GM19324 (cell line): Measurements from ENCODE around the gene MICAL2.

Experiments used
- ATAC-seq: cut with Tn5 transposase; IDR thresholded peaks from one replicate; pipeline ENCODE4 v1.9.1; 2021; ENCODE audit warnings: mild to moderate bottlenecking, moderate library complexity; ENCODE audit not compliant: unreplicated experiment, low FRiP score

Gene MICAL2

DNA sequence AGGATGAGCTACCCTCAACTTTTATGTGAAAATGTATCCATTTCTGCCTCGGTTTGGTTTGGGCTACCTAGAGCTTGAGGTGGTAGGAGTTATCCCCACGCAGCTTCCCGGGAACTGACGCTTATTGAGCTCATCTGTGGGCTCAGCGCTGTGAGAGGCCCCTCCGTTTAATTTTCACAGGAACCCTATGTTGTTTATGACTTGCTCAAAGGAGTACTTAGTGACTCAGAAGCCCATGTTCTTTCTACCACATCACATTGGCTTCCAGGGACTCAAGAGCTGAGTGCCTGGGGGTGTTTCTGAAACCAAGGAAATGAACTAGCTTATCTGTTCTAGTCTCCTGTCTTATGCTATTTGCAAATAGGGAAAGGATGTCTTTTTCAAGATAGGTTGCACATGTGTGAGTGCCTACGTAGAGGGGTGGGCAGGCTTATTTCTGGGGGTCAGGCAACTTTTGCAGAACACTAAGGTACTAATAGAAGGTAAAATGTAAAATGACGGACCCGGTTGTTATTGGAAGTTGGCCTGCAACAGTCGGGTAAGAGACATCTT is 40.5 kb downstream of the MICAL2 start:
- no peak for ATAC-seq

GRCh38 chr11:12152321-12152720 is 41.9 kb downstream of the MICAL2 start:
- no peak for ATAC-seq

- ATAC-seq: no peak
Measured at GRCh38 chr11:12154871-12155668, 44.7 kb downstream of the MICAL2 start.

GRCh38 chr11:12155696-12156095 is 45.3 kb downstream of the MICAL2 start:
- ATAC-seq: no peak

- ATAC-seq: no peak
Measured at GRCh38 chr11:12156301-12157140, 46.1 kb downstream of the MICAL2 start.

DNA sequence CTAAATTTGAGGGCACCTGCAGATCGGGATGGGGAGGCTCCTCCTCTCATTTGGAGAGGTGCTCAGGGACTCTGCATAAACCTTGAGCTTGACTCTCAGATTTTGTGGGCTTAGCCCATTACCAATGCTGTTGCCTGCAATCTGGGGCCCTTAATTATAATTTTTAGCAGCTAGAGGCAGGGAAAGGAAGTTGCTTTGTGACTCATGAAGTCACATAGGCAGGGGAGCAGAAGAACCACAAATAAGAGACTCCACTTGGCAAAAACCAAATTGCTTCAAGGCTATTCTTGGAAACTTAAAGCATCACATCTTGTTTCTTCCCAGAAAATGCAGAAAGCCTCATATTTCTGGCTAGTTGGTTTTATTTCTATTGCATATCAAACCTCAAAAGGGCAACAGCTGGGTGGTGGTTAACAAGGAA is 46.9 kb downstream of the MICAL2 start:
- no peak for ATAC-seq

GRCh38 chr11:12158909-12159308 is 48.5 kb downstream of the MICAL2 start:
- no peak for ATAC-seq

DNA sequence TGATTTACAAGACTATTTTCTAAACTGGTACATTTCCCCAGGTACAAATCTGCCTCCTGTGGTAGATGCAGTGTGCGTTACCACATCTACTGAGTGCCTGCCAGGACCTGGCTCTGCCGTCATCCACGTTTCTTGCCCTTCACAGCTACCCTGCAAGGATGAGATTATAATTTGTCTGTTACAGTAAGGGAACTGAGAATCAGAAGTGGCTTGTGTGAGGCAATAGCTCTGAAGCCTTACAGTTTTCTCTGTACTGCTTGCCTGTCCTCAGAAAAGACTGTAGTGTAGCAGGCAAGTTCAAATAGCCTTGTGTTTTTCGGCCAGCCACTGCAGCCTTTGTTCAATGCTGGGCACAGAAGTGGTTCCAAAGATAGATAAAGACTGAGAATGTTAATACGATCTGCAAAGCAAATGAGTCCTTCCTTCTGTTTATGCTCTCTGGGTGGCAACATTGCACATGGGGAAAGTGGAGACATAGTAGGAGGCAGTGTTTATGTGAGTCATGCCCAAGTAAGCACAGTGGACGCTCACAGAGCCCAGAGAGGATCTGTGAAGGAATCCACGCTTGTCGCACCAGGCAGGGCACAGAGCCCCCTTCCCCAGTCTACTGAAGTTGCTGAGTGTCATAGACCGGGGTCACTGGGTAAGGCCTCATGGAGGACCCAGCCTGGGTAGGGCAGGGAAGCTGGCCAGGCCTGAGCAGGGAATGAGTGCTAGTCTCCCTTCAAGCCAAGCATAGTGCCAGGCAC is 49.1 kb downstream of the MICAL2 start:
- ATAC-seq: no peak

GRCh38 chr11:12160231-12160630 is 49.8 kb downstream of the MICAL2 start:
- ATAC-seq: no peak

DNA sequence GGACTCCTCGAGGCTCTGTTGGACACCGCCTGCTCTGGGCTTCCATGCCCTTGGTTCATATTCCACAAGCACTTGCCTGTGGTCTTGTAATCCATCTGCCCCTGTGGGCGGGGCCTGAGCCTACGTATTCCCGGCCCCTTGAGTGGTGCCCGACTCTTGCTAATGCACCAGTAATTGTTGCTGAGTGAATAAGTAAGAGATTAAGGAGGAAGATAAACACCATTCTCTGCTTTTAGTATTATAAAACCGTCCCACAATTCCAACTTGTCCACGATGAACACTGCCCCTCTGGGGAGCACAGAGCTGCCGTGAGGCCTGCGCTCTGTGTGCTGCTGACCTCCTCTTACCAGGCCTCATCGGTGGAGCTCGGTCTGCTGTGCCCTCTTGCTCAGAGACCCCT is 50.3 kb downstream of the MICAL2 start:
- no peak for ATAC-seq

DNA sequence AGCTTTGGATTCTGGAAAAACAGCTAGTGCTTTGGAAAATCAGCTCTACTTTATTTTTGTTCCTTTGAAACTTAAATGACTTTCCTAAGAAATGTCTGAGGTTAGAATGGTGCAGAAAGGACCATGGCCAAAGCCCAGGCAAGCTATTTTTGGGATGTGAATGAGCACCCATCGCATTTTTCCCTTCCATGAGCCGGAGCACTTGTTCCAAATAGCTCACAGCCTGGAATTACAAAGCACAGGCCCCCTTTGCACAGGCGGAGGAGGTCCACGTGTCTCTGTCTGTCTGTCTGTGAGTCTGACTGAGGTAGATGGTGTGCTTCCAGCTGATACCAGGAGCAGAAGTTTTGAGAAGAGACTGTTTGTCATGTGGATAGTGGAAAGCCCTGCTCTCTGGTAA is 50.7 kb downstream of the MICAL2 start:
- no peak for ATAC-seq

GRCh38 chr11:12161603-12162350 is 51.4 kb downstream of the MICAL2 start:
- ATAC-seq: no peak

DNA sequence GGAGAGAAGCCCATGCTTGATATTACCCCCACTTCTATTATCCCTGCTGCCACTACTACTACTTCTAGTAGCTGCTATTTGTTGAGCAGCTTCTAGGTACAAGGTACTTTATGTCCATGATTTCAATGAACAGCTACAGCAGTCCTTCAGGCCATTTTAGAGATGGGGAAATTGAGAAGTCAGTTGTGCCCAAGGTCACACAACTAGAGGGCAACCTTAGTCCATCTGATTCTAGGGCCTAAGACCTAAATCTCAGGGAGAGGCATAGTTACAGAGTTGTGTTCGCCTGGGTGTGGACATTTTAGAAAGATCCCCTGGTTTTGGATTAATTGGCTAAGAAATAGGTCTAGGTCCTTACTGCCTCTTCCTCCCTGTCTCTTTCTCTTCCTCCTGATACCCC is 52.3 kb downstream of the MICAL2 start:
- no peak for ATAC-seq

- no peak for ATAC-seq
Measured at GRCh38 chr11:12163181-12163941, 53.0 kb downstream of the MICAL2 start.

DNA sequence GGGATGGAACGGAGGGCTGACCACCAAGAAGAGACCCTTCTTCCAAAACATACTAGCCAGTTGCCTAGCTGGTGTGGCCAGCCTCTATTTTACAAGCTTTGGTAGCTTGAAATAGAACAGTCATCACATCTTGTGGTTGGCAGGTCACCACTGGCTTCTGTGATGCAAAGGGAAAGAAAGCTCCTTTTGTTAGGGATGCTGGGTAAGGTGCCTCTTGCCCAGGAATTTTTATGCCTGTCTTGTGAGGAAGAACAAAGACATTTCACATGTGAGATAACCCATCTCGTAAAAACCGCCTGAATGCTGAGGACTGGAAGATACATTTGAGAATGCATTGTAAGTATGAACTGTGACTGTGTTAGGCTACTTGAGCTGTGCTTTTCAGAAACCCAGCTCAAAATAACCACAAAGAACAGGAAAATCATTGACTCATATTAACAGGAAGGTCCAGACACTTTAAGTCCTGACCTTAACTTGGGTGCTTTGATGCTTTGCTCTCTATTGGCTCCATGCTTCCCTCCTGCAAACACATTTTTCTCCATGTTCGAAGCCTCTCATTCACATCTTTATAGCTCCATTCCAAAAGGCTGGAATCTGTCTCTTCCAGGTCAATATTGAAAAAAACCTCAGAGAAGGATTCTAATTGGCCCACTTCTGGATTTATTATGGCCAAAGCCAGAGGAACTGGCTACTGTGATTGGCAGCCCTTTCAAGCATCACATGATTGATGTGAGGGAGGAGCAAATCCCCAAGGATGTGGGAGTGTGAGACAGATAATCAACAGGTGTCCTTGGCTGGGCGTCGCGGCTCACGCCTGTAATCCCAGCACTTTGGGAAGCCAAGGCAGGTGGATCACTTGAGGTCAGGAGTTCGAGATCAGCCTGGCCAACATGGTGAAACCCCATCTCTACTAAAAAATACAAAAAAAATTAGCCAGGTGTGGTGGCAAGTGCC is 53.9 kb downstream of the MICAL2 start:
- ATAC-seq: no peak

- ATAC-seq: no peak
Measured at GRCh38 chr11:12165237-12165875, 55.0 kb downstream of the MICAL2 start.

DNA sequence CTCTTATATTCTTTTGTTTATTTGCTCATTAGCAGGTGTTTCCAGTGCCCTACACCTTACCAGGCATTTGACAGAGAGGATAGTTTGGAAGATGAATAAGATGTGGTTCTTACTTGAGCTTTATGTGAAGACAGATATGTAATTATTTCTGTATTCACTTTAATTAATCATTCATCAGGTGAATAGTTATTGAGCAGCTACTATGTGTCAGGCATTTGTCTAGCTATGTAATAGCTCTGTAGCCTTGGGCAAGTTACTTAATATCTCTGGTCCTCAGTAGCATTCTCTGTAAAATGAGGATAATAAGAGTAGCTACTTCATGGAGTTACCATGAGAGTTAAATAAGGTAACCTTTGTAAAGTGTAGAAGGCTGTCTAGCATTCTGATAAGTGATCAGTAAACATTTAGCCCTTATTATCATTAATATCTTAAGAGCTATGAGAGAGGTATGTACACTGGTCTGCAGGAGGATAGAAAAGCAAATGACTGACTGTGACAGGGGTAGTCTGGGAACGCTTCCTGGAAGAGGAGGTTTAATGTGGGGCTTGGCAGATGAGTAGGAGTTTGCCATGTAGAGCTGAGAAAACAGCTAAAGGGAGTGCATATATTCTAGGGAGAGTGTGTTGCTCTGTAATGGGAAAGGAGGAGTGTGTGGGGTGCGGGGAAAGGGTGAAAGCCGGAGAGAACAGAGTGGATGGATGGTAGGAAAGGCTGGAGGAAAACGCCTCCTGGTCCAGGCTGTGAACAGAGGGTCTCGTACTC is 56.1 kb downstream of the MICAL2 start:
- no peak for ATAC-seq
